HepG2 (cell line): ENCODE measurements around the gene CBX2. TPM values are rescaled to one million over a fixed set of nuclear protein-coding genes. Genes with fewer than 3 reads are reported as not detected.

Experiments
- HNF4G ChIP-seq, 2 experiments: sonication (generic) in 1 of 2; formaldehyde crosslinking in 1 of 2; IDR thresholded peaks; 2 replicates each; pipeline versions ENCODE4 v1.4.0 to v1.6.1; 2011 to 2020; ENCODE audit warnings: borderline replicate concordance in 2 of 2, low read depth in 2 of 2, mild to moderate bottlenecking in 2 of 2, low read length in 1 of 2, missing genetic modification reagents in 1 of 2, moderate library complexity in 1 of 2
- HNRNPL ChIP-seq: fragments of 200-400 bp; formaldehyde crosslinking; IDR thresholded peaks from 2 replicates; pipeline ENCODE4 v1.6.1; 2017; ENCODE audit warnings: mild to moderate bottlenecking, low read depth, low read length
- JUN ChIP-seq: sonication (generic); formaldehyde crosslinking; IDR thresholded peaks from 2 replicates; pipeline ENCODE4 v1.4.0; 2020; ENCODE audit warnings: mild to moderate bottlenecking, missing genetic modification reagents
- NFATC3 ChIP-seq: sonication (generic); formaldehyde crosslinking; IDR thresholded peaks from 2 replicates; pipeline ENCODE4 v1.5.1; 2020; ENCODE audit warnings: mild to moderate bottlenecking, missing genetic modification reagents
- RNF2 ChIP-seq: fragments of 450-650 bp; conservative IDR thresholded peaks from 2 replicates; pipeline ENCODE4 v1.6.1; 2016; ENCODE audit warnings: low read depth
- TSC22D2 ChIP-seq: sonication (generic); formaldehyde crosslinking; IDR thresholded peaks from 2 replicates; pipeline ENCODE4 v1.5.1; 2020; ENCODE audit warnings: missing genetic modification reagents, mild to moderate bottlenecking, borderline replicate concordance
- ZGPAT ChIP-seq: IDR thresholded peaks from 2 replicates; pipeline ENCODE4 v1.6.1; 2016; ENCODE audit warnings: mild to moderate bottlenecking
- ZNF160 ChIP-seq: sonication (generic); formaldehyde crosslinking; IDR thresholded peaks from 2 replicates; pipeline ENCODE4 v1.8.0; 2022; ENCODE audit warnings: mild to moderate bottlenecking, inconsistent platforms, missing genetic modification reagents
- ZNF335 ChIP-seq: sonication (generic); formaldehyde crosslinking; IDR thresholded peaks from 2 replicates; pipeline ENCODE4 v1.4.0; 2020; ENCODE audit warnings: missing genetic modification reagents
- ZNF407 ChIP-seq: sonication (generic); formaldehyde crosslinking; IDR thresholded peaks from one replicate; pipeline ENCODE4 v1.5.1; 2020; ENCODE audit warnings: mild to moderate bottlenecking, missing genetic modification reagents; ENCODE audit errors: not compliant biosample characterization
- ZNF468 ChIP-seq: sonication (generic); formaldehyde crosslinking; IDR thresholded peaks from 2 replicates; pipeline ENCODE4 v1.8.0; 2022; ENCODE audit warnings: mild to moderate bottlenecking, moderate library complexity, missing genetic modification reagents
- ZNF512B ChIP-seq: sonication (generic); formaldehyde crosslinking; IDR thresholded peaks from 2 replicates; pipeline ENCODE4 v1.5.1; 2020; ENCODE audit warnings: missing genetic modification reagents, mild to moderate bottlenecking, borderline replicate concordance
- ZNF639 ChIP-seq: conservative IDR thresholded peaks from 2 replicates; pipeline ENCODE4 v1.6.1; 2018; ENCODE audit warnings: missing genetic modification reagents
- ZSCAN29 ChIP-seq: sonication (generic); formaldehyde crosslinking; conservative IDR thresholded peaks from 2 replicates; pipeline ENCODE4 v1.4.0; 2020; ENCODE audit warnings: mild to moderate bottlenecking, missing genetic modification reagents
- polyA plus RNA-seq, 8 experiments: library from polyadenylated mRNA; depleted of rRNA in 3 of 8; stranded (reverse) in 7 of 8; unstranded in 1 of 8; fragments of >200 nt; fragmentation: Illumina TruSeq in 4 of 8; extraction: Trizol in 4 of 8; gene quantifications; 2 replicates each; pipeline versions ENCODE4 v1.2.1 to v1.2.3, GENCODE V29; 2011 to 2016; ENCODE audit warnings: low read depth in 4 of 8, missing spikeins in 1 of 8, mixed read lengths in 1 of 8; ENCODE audit not compliant: insufficient read depth in 1 of 8
- total RNA-seq, 5 experiments: library from RNA; depleted of rRNA; stranded (reverse); fragments of >200 nt; fragmentation: Illumina TruSeq; extraction: Trizol; gene quantifications; 2 replicates each; pipeline ENCODE4 v1.2.3, GENCODE V29; 2016; ENCODE audit warnings: low read depth in 1 of 5

CBX2 gene
- total and polyA plus RNA-seq, 2 of the 13 experiments (the other 11 are each of a cell fraction or from before 2014, with no cell fraction given): 14.5 to 31.1 TPM

DNA sequence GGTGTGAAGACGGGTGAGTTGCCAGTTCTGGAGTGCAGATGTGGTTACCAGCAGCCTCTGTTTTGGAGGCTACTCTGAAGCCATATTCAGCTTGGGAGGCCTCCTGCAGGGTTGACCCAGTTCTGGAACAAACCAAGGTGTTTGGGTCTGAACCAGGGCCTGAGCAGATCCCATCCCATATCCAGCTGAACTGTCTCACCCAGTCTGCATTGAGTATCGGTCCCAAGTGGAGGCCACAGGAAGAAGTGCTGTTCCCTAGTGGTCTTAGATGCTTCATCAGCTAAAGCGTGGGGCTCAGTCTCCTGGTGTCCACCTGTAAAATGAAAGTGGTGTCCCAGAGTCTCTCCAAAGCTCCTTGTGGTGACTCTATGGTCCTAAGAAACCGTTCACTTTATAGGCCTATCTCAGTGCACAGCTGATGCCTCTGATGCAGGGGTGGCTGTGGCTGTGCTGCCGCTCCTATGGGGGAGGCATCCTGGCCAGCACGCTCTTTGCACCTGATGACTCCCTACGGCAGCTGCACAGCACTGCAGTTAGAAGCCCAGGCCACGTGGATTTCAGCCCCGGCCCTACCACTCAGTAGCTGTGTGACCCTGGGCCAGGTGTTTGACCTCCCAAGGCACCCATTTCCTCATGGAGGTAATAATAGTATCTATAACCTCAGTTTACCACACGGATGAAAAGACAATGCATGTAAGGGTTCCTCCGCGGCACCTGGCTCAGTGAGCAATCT, 40.2 kb downstream of the CBX2 start (continued):
- TF ChIP-seq ZNF407 (no peak), ZNF468 (no peak), ZSCAN29 (CRISPR knock-in tag) (no peak), JUN (CRISPR knock-in tag) (no peak), RNF2 (peak; percentile 60; the same call in 1 of the 2 replicates), ZNF335 (CRISPR knock-in tag) (no peak; the same call in 1 of the 2 replicates), ZNF512B (CRISPR knock-in tag) (peak; percentile 83; the same call in 1 of the 2 replicates), HNF4G (IDR thresholded peaks at IDR 0.05; ENCODE audit: borderline replicate concordance, low read depth, low read length) (0 out of 2 replicates have a peak, but pooled peaks have one; percentile 4), HNF4G (CRISPR knock-in tag; IDR thresholded peaks at IDR 0.05; ENCODE audit: borderline replicate concordance, low read depth) (no peak), ZNF160 (CRISPR knock-in tag) (no peak), ZNF639 (CRISPR knock-in tag) (no peak), HNRNPL (no peak), NFATC3 (CRISPR knock-in tag) (no peak), TSC22D2 (peak; percentile 67; the same call in 1 of the 2 replicates), ZGPAT (CRISPR knock-in tag) (0 out of 2 replicates have a peak, but pooled peaks have one; percentile 43)
